Endometrial microvascular endothelial cells (primary cell): ENCODE data around the gene NCL. TPM values are rescaled to one million over a fixed set of nuclear protein-coding genes. Genes with fewer than 3 reads are reported as not detected.
"Not testable (repeated sequence)": the region's sequence is repeated elsewhere in the genome, so short reads cannot be mapped to it uniquely, and the experiment has no call there.

Source experiments
- in situ Hi-C: cut with HindIII; loops from 2 replicates; pipeline ENCODE4 v1.10.0; 2017; ENCODE audit warnings: low sequenced_read_pairs, low pct_unique_long_range_greater_than_20kb; ENCODE audit errors: inconsistent ontology term
- total RNA-seq: library from RNA; depleted of rRNA; stranded (reverse); fragments of >200 nt; gene quantifications from one replicate; pipeline ENCODE4 v1.2.3, GENCODE V29; 2015; ENCODE audit errors: inconsistent ontology term

NCL gene
- total RNA-seq, 1 donor from 2014 or later, result 128 TPM

- in situ Hi-C loops, result no loop called here
These were observed 13.7 kb downstream of the NCL start for GRCh38 chr2:231450548-231450989.

- in situ Hi-C loops, result no loop called here
These were observed 14.7 kb downstream of the NCL start for GRCh38 chr2:231449503-231450054.

DNA sequence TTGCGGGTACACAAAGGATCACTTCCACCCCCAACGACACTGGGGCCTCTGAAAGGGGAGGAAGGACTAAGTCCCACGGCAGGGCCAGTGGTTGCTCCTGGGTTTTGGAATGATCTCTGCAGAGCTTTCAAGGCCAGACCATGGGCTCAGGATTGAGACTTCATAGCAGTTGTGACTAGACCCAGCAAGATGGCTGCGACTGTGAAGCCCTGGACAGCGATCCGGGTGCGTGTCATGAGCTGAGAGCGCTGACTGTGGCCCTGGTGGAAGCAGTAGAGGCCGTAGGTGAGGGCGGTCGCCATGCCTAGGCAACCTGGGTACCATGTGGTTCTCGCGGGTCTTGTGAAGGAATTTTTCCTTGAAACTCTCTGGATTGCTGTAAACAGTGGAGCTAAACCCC is 27.3 kb downstream of the NCL start:
- in situ Hi-C loops, result no loop called here

DNA sequence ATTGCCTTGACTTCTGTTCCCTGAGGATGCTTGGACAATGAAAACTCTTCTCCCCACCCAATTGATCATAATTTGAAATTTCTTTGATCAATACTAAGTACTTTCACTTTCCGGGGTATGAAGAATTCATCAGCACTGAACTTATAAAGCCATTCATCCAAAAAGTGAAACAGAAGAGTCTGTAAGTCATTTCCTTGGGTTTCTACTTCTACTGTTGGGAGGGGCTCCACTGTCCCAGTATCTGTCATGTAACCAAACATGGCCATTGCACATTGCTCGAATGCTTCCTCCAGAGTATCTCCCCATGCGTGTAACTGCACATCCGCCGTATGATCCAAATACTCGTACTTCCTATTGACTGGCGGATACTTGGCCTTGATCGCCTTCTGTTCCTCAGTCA is 30.3 kb downstream of the NCL start:
- in situ Hi-C loops, result no loop called here

DNA sequence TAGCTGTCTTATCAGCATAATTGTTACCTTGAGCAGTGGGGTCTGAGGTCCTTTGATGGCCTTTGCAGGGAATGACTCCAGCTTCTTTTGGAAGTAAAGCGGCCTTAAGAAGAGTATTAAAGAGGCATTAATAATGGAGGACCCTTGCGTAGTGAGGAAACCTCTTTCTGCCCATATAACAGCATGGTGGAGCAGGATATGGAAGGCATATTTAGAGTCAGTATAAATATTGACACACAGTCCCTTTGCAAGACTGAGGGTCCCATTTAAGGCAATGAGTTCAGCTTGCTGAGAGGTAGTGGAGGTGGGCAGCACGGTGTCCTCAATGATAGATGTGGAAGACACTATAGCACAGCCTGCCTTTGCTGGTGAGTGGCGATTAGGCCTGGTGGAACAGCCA is 32.7 kb downstream of the NCL start:
- in situ Hi-C loops, result no loop called here

- in situ Hi-C loops, result not testable (repeated sequence)
These were observed 33.8 kb downstream of the NCL start for GRCh38 chr2:231430437-231430836.

DNA sequence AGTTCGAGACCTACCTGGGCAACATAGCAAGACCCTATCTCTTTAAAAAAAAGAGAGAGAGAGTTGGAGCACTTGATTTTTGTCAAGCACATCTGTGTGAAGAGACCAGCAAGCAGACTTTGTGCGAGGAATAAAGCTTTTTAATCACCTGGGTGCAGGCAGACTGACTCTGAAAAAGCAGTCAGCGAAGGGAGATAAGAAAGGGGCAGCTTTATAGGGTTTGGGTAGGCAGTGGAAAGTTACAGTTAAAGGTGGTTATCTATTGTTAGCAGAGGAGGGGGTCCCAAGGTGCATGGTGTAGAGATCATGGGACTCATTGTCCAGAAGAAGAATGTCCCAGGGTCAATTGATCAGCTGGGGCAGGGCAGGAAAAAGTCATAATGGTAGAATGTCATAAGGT is 34.4 kb downstream of the NCL start:
- in situ Hi-C loops, result no loop called here

GRCh38 chr2:231429152-231429551 is 35.1 kb downstream of the NCL start:
- in situ Hi-C loops, result no loop called here

DNA sequence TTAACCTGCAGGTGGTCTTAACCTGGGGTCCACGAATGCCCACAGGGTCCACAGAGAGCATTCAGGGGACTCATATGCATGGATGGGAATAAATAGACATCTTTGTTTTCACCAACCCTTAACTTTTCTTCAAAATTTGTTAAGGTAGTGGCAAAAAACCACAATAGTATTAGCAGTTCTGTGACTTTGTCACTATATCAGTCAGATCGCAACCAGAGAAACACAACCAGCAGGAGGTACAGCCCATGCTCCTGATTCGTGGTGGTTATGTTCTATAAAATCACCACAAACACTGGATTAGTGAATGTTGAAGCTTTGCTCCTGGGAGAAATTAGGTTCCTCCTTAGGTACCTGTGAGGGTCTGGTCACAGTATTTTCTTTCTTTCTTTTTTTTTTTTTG is 37.2 kb downstream of the NCL start:
- in situ Hi-C loops, result no loop called here

DNA sequence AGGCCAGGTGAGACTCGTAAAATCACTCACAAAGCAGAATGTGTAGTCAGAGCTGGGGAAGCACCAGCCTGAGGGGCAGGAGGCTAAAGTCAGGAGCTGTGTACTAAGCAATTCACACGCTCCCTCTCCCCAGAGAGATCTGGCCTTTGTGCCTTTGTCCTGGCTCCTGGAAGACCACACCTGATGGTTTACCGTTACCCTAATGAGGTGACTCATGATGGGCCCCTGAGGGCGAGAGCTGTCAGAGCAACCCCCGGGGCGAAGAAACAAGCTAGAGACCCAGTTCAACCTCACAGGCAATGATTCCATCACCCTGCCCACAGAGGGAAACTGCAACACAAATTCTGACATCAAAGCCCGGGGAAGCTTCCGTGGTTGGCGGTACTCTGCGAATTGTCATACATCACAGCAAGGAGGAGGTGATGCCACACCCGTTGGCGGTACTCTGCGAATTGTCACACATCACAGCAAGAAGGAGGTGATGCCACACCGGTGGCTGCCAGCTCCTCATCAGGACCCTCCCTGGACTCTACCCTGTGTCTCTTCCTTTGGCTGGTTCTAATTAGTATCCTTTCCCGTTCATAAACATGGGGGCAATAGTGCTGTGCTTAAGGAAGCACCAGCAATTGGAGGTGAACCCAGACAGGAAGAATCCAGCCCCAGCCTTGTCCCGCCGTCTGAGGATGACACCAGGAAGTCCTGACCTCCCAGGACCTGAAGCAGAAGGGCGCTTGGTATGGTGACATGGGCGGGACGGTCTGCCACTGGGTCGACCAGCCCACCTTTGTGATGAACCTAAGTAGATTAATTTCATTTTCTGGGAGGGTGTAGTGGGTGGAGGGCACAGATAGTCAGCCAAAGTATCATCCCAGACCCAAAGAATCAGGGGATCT is 38.2 kb downstream of the NCL start:
- in situ Hi-C loops, result no loop called here

DNA sequence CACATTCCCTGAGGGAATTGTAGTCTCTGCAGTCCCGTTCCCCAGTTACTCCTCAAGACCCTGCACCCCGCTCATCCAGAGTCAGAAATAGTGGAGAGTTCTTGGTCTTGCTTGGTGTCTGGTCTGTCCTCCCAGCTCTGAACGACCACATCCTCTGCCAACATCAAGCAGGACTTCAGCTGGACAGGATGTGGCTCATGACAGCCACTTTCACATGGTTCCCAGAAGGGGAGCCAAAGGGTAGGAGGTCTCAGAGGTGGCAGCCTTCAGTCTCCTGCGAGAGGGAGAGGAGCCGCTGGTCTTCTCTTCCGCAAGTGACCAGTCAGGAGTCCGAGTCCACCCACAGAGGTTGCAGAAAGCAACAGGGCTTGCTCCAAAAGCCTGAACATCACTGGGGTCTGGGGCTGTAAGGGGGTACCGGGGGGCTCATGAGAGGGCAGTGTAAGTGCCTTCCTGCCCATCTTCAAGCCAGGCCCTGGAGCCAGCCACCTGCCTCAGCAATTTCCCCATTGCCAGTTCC is 38.9 kb downstream of the NCL start:
- in situ Hi-C loops, result no loop called here

DNA sequence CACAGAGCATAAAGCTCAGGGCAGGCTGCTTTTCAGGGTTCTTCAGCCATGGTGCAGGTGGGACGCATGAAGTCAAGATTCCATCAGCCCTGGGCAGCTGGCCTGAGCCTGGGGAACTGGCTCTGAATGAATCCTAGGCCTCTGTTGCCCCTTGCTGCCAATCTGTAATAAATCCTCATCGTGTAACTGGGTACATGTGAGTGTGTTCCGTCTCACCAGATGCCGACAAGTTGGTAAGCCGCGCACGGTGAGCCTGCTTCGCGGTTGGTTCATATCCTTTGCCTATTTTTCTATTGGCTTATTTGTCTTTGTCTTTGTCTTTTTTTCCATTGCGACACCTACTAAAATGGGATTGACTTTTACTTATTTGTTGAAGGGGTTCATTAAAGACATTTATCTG is 41.1 kb downstream of the NCL start:
- in situ Hi-C loops, result loop anchor here (25.0 kb wide), 1 partner anchor 186 kb away; no protein-coding TSS in a partner anchor

GRCh38 chr2:231422056-231422455 is 42.2 kb downstream of the NCL start:
- in situ Hi-C loops, result loop anchor here (25.0 kb wide), 1 partner anchor 185 kb away; no protein-coding TSS in a partner anchor

DNA sequence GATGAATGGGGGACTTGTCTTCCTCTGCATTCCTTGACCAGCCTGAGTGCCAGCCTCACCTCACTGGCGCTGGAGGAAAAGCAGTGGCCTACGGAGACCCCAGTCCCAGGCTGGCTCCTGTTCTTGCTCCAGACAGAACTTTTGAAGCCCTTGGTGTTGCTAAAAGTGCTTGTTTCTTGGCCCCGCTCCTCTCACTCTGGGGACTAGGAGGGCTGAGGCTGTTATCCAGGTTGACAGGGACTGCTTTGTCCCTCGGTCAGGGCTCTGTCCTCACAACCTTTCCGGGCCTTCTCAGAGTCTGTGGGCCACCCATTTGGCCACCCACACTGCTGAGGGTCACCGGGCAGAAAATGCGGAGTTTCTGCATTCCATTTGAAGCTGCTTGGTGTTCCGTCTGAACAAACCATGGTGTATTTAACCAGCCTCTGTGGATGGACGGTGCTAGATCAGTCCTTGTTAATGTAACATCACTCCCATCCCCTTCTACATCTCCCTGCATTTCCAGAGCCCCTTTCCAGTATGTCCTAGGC is 43.2 kb downstream of the NCL start:
- in situ Hi-C loops, result loop anchor here (25.0 kb wide), 1 partner anchor 184 kb away; no protein-coding TSS in a partner anchor

- in situ Hi-C loops, result loop anchor here (25.0 kb wide), 1 partner anchor 182 kb away; no protein-coding TSS in a partner anchor
These were observed 45.3 kb downstream of the NCL start for GRCh38 chr2:231418820-231419640.

DNA sequence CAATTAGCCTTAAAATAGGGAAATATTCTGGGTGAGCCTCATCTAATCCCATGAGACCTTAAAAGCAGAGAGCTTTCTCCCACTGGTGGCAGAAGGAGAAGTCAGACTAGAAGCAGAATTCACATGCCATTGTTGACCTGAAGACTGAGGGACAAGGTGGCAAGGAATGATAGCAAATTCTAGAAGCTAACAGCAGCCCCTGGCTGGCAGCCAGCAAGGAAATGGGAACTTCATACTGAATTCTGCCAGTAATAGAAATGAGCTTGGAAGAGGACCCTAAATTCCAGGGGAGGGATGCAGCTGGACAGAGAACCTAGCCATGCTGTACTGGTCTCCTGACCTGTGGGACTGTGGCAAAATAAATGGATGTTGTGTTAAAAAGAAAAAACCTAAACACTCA is 49.3 kb downstream of the NCL start:
- in situ Hi-C loops, result loop anchor here (25.0 kb wide), 1 partner anchor 178 kb away; no protein-coding TSS in a partner anchor

- in situ Hi-C loops, result loop anchor here (25.0 kb wide), 1 partner anchor 177 kb away; no protein-coding TSS in a partner anchor
These were observed 50.3 kb downstream of the NCL start for GRCh38 chr2:231413921-231414476.

GRCh38 chr2:231413456-231413855 is 50.8 kb downstream of the NCL start:
- in situ Hi-C loops, result loop anchor here (25.0 kb wide), 1 partner anchor 176 kb away; no protein-coding TSS in a partner anchor
